NB4 (cell line): ENCODE results near the gene DDX49.
"Not testable (repeated sequence)": the region's sequence is repeated elsewhere in the genome, so short reads cannot be mapped to it uniquely, and the experiment has no call there.

Experiments
- DNase-seq: peaks from one replicate; pipeline ENCODE4 v3.0.0; 2010; ENCODE audit warnings: low read depth
- H3K4me3 ChIP-seq: one replicate; pipeline ENCODE4 v1.5.1; 2011; ENCODE audit warnings: mild to moderate bottlenecking, low read depth, low read length, moderate library complexity
- MAX ChIP-seq: IDR thresholded peaks from 2 replicates; pipeline ENCODE4 v1.6.1; 2011; ENCODE audit warnings: low read depth, low read length
- MYC ChIP-seq: IDR thresholded peaks from 2 replicates; pipeline ENCODE4 v1.6.1; 2011; ENCODE audit warnings: low read depth, low read length
- POLR2A ChIP-seq: IDR thresholded peaks from 2 replicates; pipeline ENCODE4 v1.6.1; 2011; ENCODE audit warnings: mild to moderate bottlenecking; ENCODE audit not compliant: insufficient read length; ENCODE audit errors: extremely low read depth
- TF ChIP-seq, protein P1 (sequence below): IDR thresholded peaks from one replicate; pipeline ENCODE4 v1.5.1; 2012; ENCODE audit warnings: low read depth, low read length

Gene DDX49

GRCh38 chr19:18899624-18900560 lies 19.6 kb upstream of the DDX49 start:
- TF ChIP-seq, protein P1, sequence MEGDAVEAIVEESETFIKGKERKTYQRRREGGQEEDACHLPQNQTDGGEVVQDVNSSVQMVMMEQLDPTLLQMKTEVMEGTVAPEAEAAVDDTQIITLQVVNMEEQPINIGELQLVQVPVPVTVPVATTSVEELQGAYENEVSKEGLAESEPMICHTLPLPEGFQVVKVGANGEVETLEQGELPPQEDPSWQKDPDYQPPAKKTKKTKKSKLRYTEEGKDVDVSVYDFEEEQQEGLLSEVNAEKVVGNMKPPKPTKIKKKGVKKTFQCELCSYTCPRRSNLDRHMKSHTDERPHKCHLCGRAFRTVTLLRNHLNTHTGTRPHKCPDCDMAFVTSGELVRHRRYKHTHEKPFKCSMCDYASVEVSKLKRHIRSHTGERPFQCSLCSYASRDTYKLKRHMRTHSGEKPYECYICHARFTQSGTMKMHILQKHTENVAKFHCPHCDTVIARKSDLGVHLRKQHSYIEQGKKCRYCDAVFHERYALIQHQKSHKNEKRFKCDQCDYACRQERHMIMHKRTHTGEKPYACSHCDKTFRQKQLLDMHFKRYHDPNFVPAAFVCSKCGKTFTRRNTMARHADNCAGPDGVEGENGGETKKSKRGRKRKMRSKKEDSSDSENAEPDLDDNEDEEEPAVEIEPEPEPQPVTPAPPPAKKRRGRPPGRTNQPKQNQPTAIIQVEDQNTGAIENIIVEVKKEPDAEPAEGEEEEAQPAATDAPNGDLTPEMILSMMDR, result no peak
- TF ChIP-seq MYC (no peak), POLR2A (no peak), MAX (no peak)
- no peak overlapping the region for H3K4me3 ChIP-seq
- DNase-seq, result no peak

DNA sequence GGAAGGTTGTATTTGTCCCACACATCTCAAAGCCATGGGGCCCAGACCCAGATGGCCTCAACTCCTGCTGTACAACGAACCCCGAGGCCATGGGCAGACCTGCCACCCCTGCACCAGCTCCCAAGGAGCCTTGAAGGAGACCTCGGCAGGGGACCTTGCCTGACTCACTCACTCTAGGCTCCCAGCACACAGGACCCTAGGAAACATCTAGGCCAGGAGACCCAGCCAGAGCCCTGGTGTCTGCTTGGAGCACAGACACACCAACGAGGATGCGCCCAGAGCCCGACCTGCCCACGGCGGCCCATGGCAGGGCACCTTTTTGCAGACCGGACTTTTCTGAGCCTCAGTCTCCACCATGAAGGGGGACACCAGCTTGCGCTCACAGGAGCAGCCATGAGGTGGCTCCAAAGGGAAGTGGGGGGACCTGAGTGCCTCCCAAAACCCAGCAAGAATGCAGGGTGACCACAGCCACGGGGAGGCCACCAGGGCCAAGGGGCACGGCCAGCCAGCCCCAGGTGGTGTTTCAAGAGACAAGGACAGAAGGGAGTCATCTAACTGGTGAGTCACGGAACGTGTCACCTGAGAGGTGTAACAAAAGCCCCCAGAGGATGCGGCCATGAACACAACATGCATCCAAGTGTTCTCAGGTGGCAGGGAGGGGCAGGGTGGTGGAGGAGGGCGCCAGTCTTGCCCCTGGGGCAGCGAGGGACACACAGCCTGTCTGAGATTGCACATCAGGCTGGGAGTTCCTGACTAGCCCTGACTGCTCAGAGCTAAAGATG lies 18.6 kb upstream of the DDX49 start:
- DNase-seq, result no peak
- H3K4me3 ChIP-seq, result no peak overlapping the region
- no peak for TF ChIP-seq MAX
- TF ChIP-seq POLR2A, result no peak

GRCh38 chr19:18901491-18901890 lies 18.0 kb upstream of the DDX49 start:
- no peak overlapping the region for H3K4me3 ChIP-seq
- DNase-seq, result no peak

DNA sequence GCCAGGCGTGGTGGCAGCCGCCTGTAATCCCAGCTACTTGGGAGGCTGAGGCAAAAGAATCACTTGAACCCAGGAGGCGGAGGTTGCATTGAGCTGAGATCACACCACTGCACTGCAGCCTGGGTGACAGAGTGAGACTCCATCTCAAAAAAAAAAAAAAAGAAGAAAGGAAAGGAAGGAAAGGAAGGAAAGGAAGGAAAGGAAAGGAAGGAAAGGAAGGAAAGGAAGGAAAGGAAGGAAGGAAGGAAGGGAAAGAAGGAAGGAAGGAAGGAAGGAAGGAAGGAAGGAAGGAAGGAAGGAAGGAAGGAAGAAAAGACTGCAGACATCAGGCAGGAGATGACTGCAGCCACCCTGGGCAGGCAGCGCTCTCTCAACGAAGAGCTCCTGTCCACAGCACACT lies 17.0 kb upstream of the DDX49 start:
- not testable (repeated sequence) for H3K4me3 ChIP-seq, DNase-seq

More at GRCh38 chr19:18901491-18901890, 18.0 kb upstream of the DDX49 start:
- TF ChIP-seq POLR2A (no peak), MAX (no peak), MYC (no peak)
- TF ChIP-seq, protein P1, result no peak

DNA sequence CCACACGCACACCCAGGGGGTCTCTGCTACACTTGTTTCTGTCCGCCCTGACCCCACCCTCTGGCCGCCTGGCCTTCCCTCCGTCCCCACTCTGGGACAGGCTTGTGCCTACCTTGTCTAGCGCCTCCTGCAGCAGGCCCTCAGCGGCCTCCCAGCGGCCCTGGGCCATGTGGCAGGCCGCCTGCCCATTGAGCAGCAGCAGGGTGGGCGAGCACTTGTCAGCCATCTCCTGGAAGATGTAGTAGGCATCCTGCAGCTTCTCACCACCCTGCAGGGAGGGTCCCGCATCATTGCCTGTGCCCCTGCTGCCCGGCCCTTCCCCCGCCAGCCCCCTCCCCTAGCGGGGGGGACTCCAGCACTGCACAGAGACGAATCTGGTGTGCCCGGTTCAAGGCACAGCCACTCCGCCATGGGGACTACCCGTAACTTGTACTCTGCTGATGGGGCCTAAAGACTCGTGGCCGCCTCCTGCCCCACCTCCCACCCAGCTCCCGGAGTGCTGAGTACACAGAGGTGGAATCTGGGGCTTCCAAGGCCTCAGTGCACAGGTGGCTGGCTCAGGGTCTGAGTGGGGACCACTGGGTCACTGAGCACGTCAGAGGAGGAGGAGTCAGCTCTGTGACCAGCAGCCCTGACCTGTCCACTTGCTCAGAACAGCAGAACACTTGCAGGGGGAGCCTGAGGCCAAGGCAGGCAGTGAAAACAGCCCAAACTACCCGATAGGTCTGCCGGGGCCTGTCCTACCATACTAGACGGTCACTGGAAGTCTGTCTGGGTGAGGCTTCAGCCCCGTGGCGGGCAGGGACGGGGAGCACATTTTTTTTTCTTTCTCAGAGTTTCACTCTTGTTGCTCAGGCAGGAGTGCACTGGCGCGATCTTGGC lies 16.1 kb upstream of the DDX49 start:
- no peak for TF ChIP-seq MAX
- no peak for TF ChIP-seq POLR2A
- TF ChIP-seq, protein P1, result no peak
- TF ChIP-seq MYC, result no peak

DNA sequence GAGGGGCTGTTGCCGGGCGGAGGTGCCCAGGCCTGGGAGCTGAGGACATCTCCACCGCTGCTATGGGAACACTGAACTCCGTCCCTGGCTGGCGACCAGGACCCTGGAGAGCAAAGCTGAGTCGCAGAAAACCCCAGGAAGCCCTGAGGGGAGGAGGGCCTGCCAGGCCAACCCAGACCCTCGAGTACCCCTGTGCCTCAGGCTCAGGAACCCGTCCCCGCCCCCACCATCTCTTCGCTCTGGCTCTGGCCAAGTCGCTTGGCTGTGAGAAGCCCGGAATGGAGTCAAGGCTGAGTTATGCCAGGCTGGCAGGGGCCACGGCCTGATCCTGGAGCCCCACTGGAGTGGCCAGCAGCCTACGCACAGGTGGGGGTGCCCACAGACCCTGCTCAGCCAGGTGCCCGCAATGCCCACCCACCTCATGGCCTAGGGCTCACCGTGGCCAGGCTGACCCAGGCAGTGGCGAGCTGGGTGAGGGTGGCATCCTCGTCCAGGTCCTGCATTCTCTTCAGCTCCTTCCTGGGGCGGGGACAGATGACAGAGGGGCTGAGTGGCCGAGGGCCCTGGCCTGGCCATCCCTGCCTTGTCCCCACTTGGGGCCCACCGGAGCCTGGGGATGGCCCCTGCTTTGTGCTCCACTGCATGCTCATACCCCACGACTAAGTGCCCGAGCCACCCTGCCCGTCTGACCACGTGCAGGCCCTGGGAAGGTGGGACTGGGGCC lies 15.0 kb upstream of the DDX49 start:
- no peak for DNase-seq
- TF ChIP-seq POLR2A, result no peak
- TF ChIP-seq MAX, result no peak
- TF ChIP-seq, protein P1, result no peak
- TF ChIP-seq MYC, result no peak
- H3K4me3 ChIP-seq, result no peak overlapping the region

More for the DNA sequence above, 16.1 kb upstream of the DDX49 start:
- H3K4me3 ChIP-seq, result no peak overlapping the region
- no peak for DNase-seq
